ENCODE data around the gene TPRX1.

DNA sequence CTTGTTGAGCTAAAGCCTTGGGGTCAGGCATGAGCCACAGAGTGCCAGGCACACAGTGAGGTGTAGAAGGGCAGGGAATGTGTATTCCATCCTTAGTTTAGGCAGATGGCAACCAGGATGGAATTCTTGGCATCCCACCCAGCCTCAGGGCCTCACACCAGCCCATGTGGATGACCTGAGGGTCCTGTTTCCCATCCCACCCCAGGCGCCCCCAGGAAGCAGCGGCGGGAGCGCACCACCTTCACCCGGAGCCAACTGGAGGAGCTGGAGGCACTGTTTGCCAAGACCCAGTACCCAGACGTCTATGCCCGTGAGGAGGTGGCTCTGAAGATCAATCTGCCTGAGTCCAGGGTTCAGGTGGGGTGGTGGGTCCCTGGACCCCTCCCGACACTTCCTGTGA, 31.7 kb upstream of the TPRX1 start:
- TF ChIP-seq POLR2AphosphoS5 (IDR thresholded peaks at IDR 0.05; ENCODE audit: low read depth, low read length) (no peak), TAF1 (IDR thresholded peaks at IDR 0.05; ENCODE audit: low read depth, low read length) (no peak), POLR2A (IDR thresholded peaks at IDR 0.05; ENCODE audit: low read depth, low read length) (no peak), PAX5 (IDR thresholded peaks at IDR 0.05; ENCODE audit: insufficient read depth, low read length, severe bottlenecking) (no peak)
